H1 (cell line): Measurements from ENCODE around the gene CLPTM1L. TPM values are rescaled to one million over a fixed set of nuclear protein-coding genes. Genes with fewer than 3 reads are reported as not detected.

Experiments used
- CTCF ChIA-PET: fragments of 300-600 bp; sonication (Branson Sonifier 250); formaldehyde crosslinking; loops from one replicate; lab custom pipeline; 2021; ENCODE audit not compliant: partially characterized antibody; lab: Charles Lee
- POLR2A ChIA-PET: fragments of 300-600 bp; sonication (Branson Sonifier 250); formaldehyde crosslinking; loops from one replicate; lab custom pipeline; 2021; ENCODE audit warnings: inconsistent platforms; ENCODE audit not compliant: partially characterized antibody; lab: Charles Lee
- DNase-seq, 2 experiments: peaks; one replicate each; pipeline versions ENCODE4 v3.0.0 to v3.0.0-alpha.2; 2010 to 2022; ENCODE audit warnings: low spot score in 2 of 2, low read depth in 1 of 2, mixed read lengths in 1 of 2
- FAIRE-seq: peaks from 2 replicates; lab custom pipeline; 2011; peaks lifted over from hg19 to GRCh38; lab: Jason Lieb, UNC
- H2AFZ ChIP-seq: 2 replicates; pipeline ENCODE4 v1.8.1; 2012; ENCODE audit warnings: low read length, inconsistent platforms
- H2AK5ac ChIP-seq: 2 replicates; pipeline ENCODE4 v1.6.1; 2013; ENCODE audit warnings: low read depth, low read length
- H2BK120ac ChIP-seq: replicated peaks from 2 replicates; pipeline ENCODE3; 2013; ENCODE audit warnings: low read depth, low read length, inconsistent platforms
- H2BK12ac ChIP-seq: 2 replicates; pipeline ENCODE4 v1.6.1; 2013; ENCODE audit warnings: low read depth, low read length
- H2BK15ac ChIP-seq: 2 replicates; pipeline ENCODE4 v1.6.1; 2013; ENCODE audit warnings: low read length
- H2BK20ac ChIP-seq: 2 replicates; pipeline ENCODE4 v1.6.1; 2013; ENCODE audit warnings: low read length
- H2BK5ac ChIP-seq: 2 replicates; pipeline ENCODE4 v1.6.1; 2013; ENCODE audit warnings: low read depth, low read length
- H3K14ac ChIP-seq: 2 replicates; pipeline ENCODE4 v1.6.1; 2013; ENCODE audit warnings: inconsistent platforms; ENCODE audit not compliant: insufficient read length
- H3K18ac ChIP-seq: 2 replicates; pipeline ENCODE4 v1.6.1; 2013; ENCODE audit warnings: low read length; ENCODE audit errors: extremely low read depth
- H3K23ac ChIP-seq: 2 replicates; pipeline ENCODE4 v1.6.1; 2013; ENCODE audit warnings: inconsistent platforms; ENCODE audit not compliant: insufficient read length
- H3K23me2 ChIP-seq: 2 replicates; pipeline ENCODE4 v1.6.1; 2013; ENCODE audit warnings: low read depth, low read length
- H3K27ac ChIP-seq: 2 replicates; pipeline ENCODE4 v1.6.1; 2011; ENCODE audit warnings: low read depth, low read length, inconsistent platforms
- H3K27me3 ChIP-seq, 4 experiments: replicated peaks in 1 of 4; 1 replicate in 1 of 4; 2 replicates in 3 of 4; pipeline versions ENCODE4 v1.6.1 to v1.8.1; 2011 to 2013; ENCODE audit warnings: low read length in 3 of 4, mild to moderate bottlenecking in 3 of 4, inconsistent platforms in 2 of 4, mixed read lengths in 2 of 4, moderate library complexity in 1 of 4; ENCODE audit not compliant: control insufficient read depth in 3 of 4, insufficient read depth in 3 of 4; ENCODE audit errors: extremely low read depth in 1 of 4
- H3K36me3 ChIP-seq, 4 experiments: 2 replicates each; pipeline versions ENCODE4 v1.6.1 to v1.8.1; 2011 to 2013; ENCODE audit warnings: mild to moderate bottlenecking in 4 of 4, low read length in 3 of 4, moderate library complexity in 2 of 4, control low read depth in 1 of 4, inconsistent platforms in 1 of 4; ENCODE audit not compliant: insufficient read depth in 4 of 4, control insufficient read depth in 2 of 4
- H3K4ac ChIP-seq: replicated peaks from 2 replicates; pipeline ENCODE3; 2013; ENCODE audit warnings: low read length, low read depth, mixed read lengths, inconsistent platforms; ENCODE audit not compliant: insufficient read length
- H3K4me1 ChIP-seq, 4 experiments: replicated peaks in 1 of 4; 1 replicate in 1 of 4; 2 replicates in 3 of 4; pipeline versions ENCODE4 v1.6.1 to v1.8.1; 2011 to 2013; ENCODE audit warnings: low read length in 3 of 4, inconsistent platforms in 2 of 4, mixed read lengths in 1 of 4; ENCODE audit not compliant: insufficient read depth in 4 of 4, control insufficient read depth in 3 of 4
- H3K4me2 ChIP-seq, 2 experiments: 2 replicates each; pipeline versions ENCODE4 v1.6.1 to v1.8.1; 2011 to 2013; ENCODE audit warnings: low read depth in 2 of 2, low read length in 2 of 2, control low read depth in 1 of 2, inconsistent platforms in 1 of 2, mild to moderate bottlenecking in 1 of 2; ENCODE audit not compliant: insufficient read depth in 1 of 2
- H3K4me3 ChIP-seq, 4 experiments: fragments of 200-600, 300-600 bp in 1 of 4; sonication (generic), shearing (Covaris generic), sonication (Bioruptor Twin) in 1 of 4; 2 replicates each; pipeline versions ENCODE4 v1.5.1 to v1.8.1; 2011 to 2016; ENCODE audit warnings: low read length in 4 of 4, low read depth in 3 of 4, control low read depth in 2 of 4, inconsistent platforms in 2 of 4, mild to moderate bottlenecking in 2 of 4, mixed read lengths in 1 of 4, moderate library complexity in 1 of 4; ENCODE audit not compliant: insufficient read depth in 2 of 4; ENCODE audit errors: extremely low read depth in 1 of 4
- H3K56ac ChIP-seq: replicated peaks from 2 replicates; pipeline ENCODE3; 2013; ENCODE audit warnings: low read depth, mild to moderate bottlenecking, mixed read lengths, low read length, inconsistent platforms; ENCODE audit not compliant: insufficient read length
- H3K79me1 ChIP-seq: 2 replicates; pipeline ENCODE4 v1.6.1; 2013; ENCODE audit warnings: low read depth, low read length, control low read depth
- H3K79me2 ChIP-seq, 2 experiments: 2 replicates each; pipeline versions ENCODE4 v1.6.1 to v1.8.1; 2012 to 2013; ENCODE audit warnings: low read length in 2 of 2, mild to moderate bottlenecking in 2 of 2, inconsistent platforms in 1 of 2; ENCODE audit not compliant: insufficient read depth in 2 of 2, control insufficient read depth in 1 of 2
- H3K9ac ChIP-seq, 4 experiments: replicated peaks in 1 of 4; 1 replicate in 1 of 4; 2 replicates in 3 of 4; pipeline versions ENCODE4 v1.6.1 to v1.8.1; 2011 to 2013; ENCODE audit warnings: low read depth in 3 of 4, low read length in 3 of 4, control low read depth in 2 of 4, mild to moderate bottlenecking in 2 of 4, moderate library complexity in 2 of 4, inconsistent platforms in 1 of 4; ENCODE audit errors: extremely low read depth in 1 of 4
- H3K9me3 ChIP-seq, 2 experiments: 2 replicates each; pipeline versions ENCODE4 v1.6.1 to v1.8.1; 2012 to 2013; ENCODE audit warnings: mild to moderate bottlenecking in 2 of 2, moderate library complexity in 2 of 2, control low read depth in 1 of 2, inconsistent platforms in 1 of 2, low read depth in 1 of 2, low read length in 1 of 2, mixed read lengths in 1 of 2; ENCODE audit not compliant: insufficient read depth in 2 of 2
- H4K20me1 ChIP-seq, 2 experiments: replicated peaks in 1 of 2; 2 replicates each; pipeline versions ENCODE3 to v1.8.1; 2011 to 2013; ENCODE audit warnings: inconsistent platforms in 2 of 2, low read length in 2 of 2, mild to moderate bottlenecking in 1 of 2; ENCODE audit not compliant: insufficient read depth in 2 of 2, control insufficient read depth in 1 of 2
- H4K5ac ChIP-seq: 2 replicates; pipeline ENCODE4 v1.6.1; 2013; ENCODE audit warnings: low read length, low read depth, mixed read lengths, inconsistent platforms; ENCODE audit not compliant: insufficient read length
- H4K8ac ChIP-seq: 2 replicates; pipeline ENCODE4 v1.8.0; 2013; ENCODE audit warnings: mild to moderate bottlenecking, moderate library complexity, low read length, inconsistent platforms; ENCODE audit not compliant: insufficient read depth; ENCODE audit errors: extremely low read depth
- H4K91ac ChIP-seq: replicated peaks from 2 replicates; pipeline ENCODE3; 2013; ENCODE audit warnings: low read length, mixed read lengths, inconsistent platforms; ENCODE audit not compliant: insufficient read length
- ATF2 ChIP-seq: IDR thresholded peaks from 2 replicates; pipeline ENCODE4 v1.6.1; 2012; ENCODE audit warnings: low read length, inconsistent platforms
- CTBP2 ChIP-seq: IDR thresholded peaks from 2 replicates; pipeline ENCODE4 v1.7.0; 2011; ENCODE audit warnings: borderline replicate concordance, mild to moderate bottlenecking, moderate library complexity, mixed read lengths, low read length; ENCODE audit not compliant: insufficient read depth, insufficient read length
- EP300 ChIP-seq, 2 experiments: IDR thresholded peaks; 1 replicate in 1 of 2; 2 replicates in 1 of 2; pipeline ENCODE4 v1.6.1; 2011 to 2012; ENCODE audit warnings: low read depth in 2 of 2, low read length in 2 of 2, mild to moderate bottlenecking in 2 of 2, borderline replicate concordance in 1 of 2, inconsistent platforms in 1 of 2, moderate library complexity in 1 of 2
- KDM5A ChIP-seq: fragments of 200-600 bp; IDR thresholded peaks from 2 replicates; pipeline ENCODE4 v1.7.1; 2012; ENCODE audit warnings: mild to moderate bottlenecking, low read length, inconsistent platforms, mixed read lengths
- RAD21 ChIP-seq, 2 experiments: IDR thresholded peaks in 1 of 2; conservative IDR thresholded peaks in 1 of 2; 2 replicates each; pipeline ENCODE4 v1.6.1; 2011; ENCODE audit warnings: low read depth in 2 of 2, low read length in 2 of 2, improper control_type of control experiment in 1 of 2, inconsistent platforms in 1 of 2, mild to moderate bottlenecking in 1 of 2, moderate library complexity in 1 of 2
- RXRA ChIP-seq: IDR thresholded peaks from 2 replicates; pipeline ENCODE4 v1.6.1; 2011; ENCODE audit warnings: low read depth, mild to moderate bottlenecking, low read length, moderate library complexity; ENCODE audit not compliant: insufficient read depth
- SIX5 ChIP-seq: IDR thresholded peaks from 2 replicates; pipeline ENCODE4 v1.6.1; 2011; ENCODE audit warnings: mild to moderate bottlenecking, low read depth, low read length
- SUZ12 ChIP-seq: fragments of 200-600 bp; sonication (generic); IDR thresholded peaks from 2 replicates; pipeline ENCODE4 v1.6.1; 2012; ENCODE audit warnings: mild to moderate bottlenecking, inconsistent platforms, low read length, moderate library complexity, mixed read lengths
- USF2 ChIP-seq: IDR thresholded peaks from 2 replicates; pipeline ENCODE4 v1.6.1; 2011; ENCODE audit warnings: low read length, improper control_type of control experiment
- WGBS, 2 experiments: shearing (Covaris generic) in 1 of 2; methylation state at CpG; one replicate each; pipeline versions ENCODE4 v1.1.6 to v1.1.7; 2013 to 2015; ENCODE audit warnings: low lambda C conversion rate in 2 of 2, mixed read lengths in 2 of 2, inconsistent platforms in 1 of 2, low coverage in 1 of 2, missing lambda C conversion rate in 1 of 2; ENCODE audit not compliant: insufficient replicate concordance in 2 of 2, insufficient coverage in 1 of 2, insufficient read length in 1 of 2; ENCODE audit errors: extremely low coverage in 1 of 2, missing lambda C conversion rate in 1 of 2; 5-methylcytosine and 5-hydroxymethylcytosine counted together
- polyA plus RNA-seq, 7 experiments: library from polyadenylated mRNA; depleted of rRNA in 3 of 7; stranded (reverse) in 5 of 7; unstranded in 2 of 7; fragments of >200 nt in 5 of 7; fragments of 200-250 nt in 2 of 7; gene quantifications; 1 replicate in 5 of 7; 2 replicates in 1 of 7; 4 replicates in 1 of 7; pipeline versions ENCODE4 v1.2.1 to v1.2.3, GENCODE V29; 2011 to 2013; ENCODE audit warnings: missing spikeins in 2 of 7, mixed read lengths in 2 of 7
- total RNA-seq: library from RNA; stranded (reverse); fragmentation: NEBNext Ultra II Directional; extraction: Animal tissue kit (Norgen Biotek cat#: 25700); gene quantifications from 2 replicates; pipeline ENCODE4 v1.2.1, GENCODE V29; 2021

CLPTM1L gene
- total and polyA plus RNA-seq, 2 of the 8 experiments (the other 6 are each of a cell fraction or from before 2014, with no cell fraction given): 102 to 119 TPM

- no peak overlapping the region for H2BK15ac ChIP-seq
- no peaks in the 10 kb centered on the region for H3K79me2 ChIP-seq
- no peak for FAIRE-seq
- H3K23me2 ChIP-seq: no peaks in the 10 kb centered on the region
- no peak overlapping the region for H4K91ac ChIP-seq
- no peak overlapping the region for H4K8ac ChIP-seq
- H3K79me1 ChIP-seq: no peaks in the 10 kb centered on the region
- H3K23ac ChIP-seq: no peak overlapping the region
- H3K36me3 ChIP-seq: no peaks in the 10 kb centered on the region
- 88% methylated on average over 16 of the region's 16 CpGs; no CpG with 5 or more reads in 1 of the 2 experiments for WGBS, 2 experiments
- no peaks in the 10 kb centered on the region for H3K9me3 ChIP-seq
- H3K4me3 ChIP-seq: no peak overlapping the region
- no peaks in the 10 kb centered on the region for H3K27me3 ChIP-seq
- no peak for TF ChIP-seq KDM5A
- no peak for TF ChIP-seq RXRA
- no peak for TF ChIP-seq CTBP2
- no peak for TF ChIP-seq RAD21 (IDR thresholded peaks at IDR 0.05 in 1 of 2, conservative IDR thresholded peaks at IDR 0.05 in 1 of 2; ENCODE audit: low read depth in 2 of 2, low read length in 2 of 2)
- TF ChIP-seq SIX5: no peak
- TF ChIP-seq ATF2: no peak
- no peak for TF ChIP-seq EP300 (IDR thresholded peaks at IDR 0.05; ENCODE audit: borderline replicate concordance in 1 of 2, low read depth in 2 of 2, low read length in 2 of 2)
- TF ChIP-seq SUZ12: no peak
- no peak for TF ChIP-seq USF2
- H3K27ac ChIP-seq: no peak overlapping the region
- H3K18ac ChIP-seq: no peak overlapping the region
- H2BK5ac ChIP-seq: no peak overlapping the region
- H4K5ac ChIP-seq: no peak overlapping the region
- H2BK12ac ChIP-seq: no peak overlapping the region
- 0 out of 2 replicates have a peak overlapping the region, but pooled peaks have one; percentile 49 for H2AFZ ChIP-seq
- H3K4me1 ChIP-seq: peaks cover 0 to 3% (median 1%) of the 10 kb centered on the region in 4 experiments; a peak in 1 of 7 replicates
- H3K14ac ChIP-seq: no peak overlapping the region
- no peak overlapping the region for H2AK5ac ChIP-seq
- CTCF ChIA-PET: interaction anchor here (0.6 to 3.3 kb wide), 6 partner anchors 9 to 121 kb away, joined by 3 to 13 read pairs (median 4); no protein-coding TSS in a partner anchor
- no peak overlapping the region for H3K56ac ChIP-seq
- H3K9ac ChIP-seq: no peak overlapping the region
- POLR2A ChIA-PET: no interaction called here
- H3K4ac ChIP-seq: no peak overlapping the region
- H3K4me2 ChIP-seq: no peak overlapping the region
- no peak overlapping the region for H2BK20ac ChIP-seq
- no peak overlapping the region for H2BK120ac ChIP-seq
- H4K20me1 ChIP-seq: no peaks in the 10 kb centered on the region
- DNase-seq: no peak
These were observed 18.7 kb upstream of the CLPTM1L start for GRCh38 chr5:1363581-1363980.
